ENCODE data around the gene CMKLR1.

CMKLR1 gene

GRCh38 chr12:108327621-108328344, 11.3 kb downstream of the CMKLR1 start:
- no peak overlapping the region for H3K4me3 ChIP-seq (replicated peaks; ENCODE audit: low read depth, low read length)
- DNase-seq (ENCODE audit: low read depth) = no peak
- no peak for TF ChIP-seq CTCF (IDR thresholded peaks at IDR 0.05; ENCODE audit: low read length, missing control alignments)

- no peak for DNase-seq (ENCODE audit: low read depth)
Measured at GRCh38 chr12:108326254-108326750, 12.8 kb downstream of the CMKLR1 start.

GRCh38 chr12:108325549-108325948, 13.6 kb downstream of the CMKLR1 start:
- DNase-seq (ENCODE audit: low read depth) = no peak
- no peak for TF ChIP-seq CTCF (IDR thresholded peaks at IDR 0.05; ENCODE audit: low read length, missing control alignments)
- no peak overlapping the region for H3K4me3 ChIP-seq (replicated peaks; ENCODE audit: low read depth, low read length)

More at GRCh38 chr12:108326254-108326750, 12.8 kb downstream of the CMKLR1 start:
- no peak overlapping the region for H3K4me3 ChIP-seq (replicated peaks; ENCODE audit: low read depth, low read length)
- TF ChIP-seq CTCF (IDR thresholded peaks at IDR 0.05; ENCODE audit: low read length, missing control alignments) = no peak

GRCh38 chr12:108325018-108325358, 14.1 kb downstream of the CMKLR1 start:
- DNase-seq (ENCODE audit: low read depth) = no peak
- TF ChIP-seq CTCF (IDR thresholded peaks at IDR 0.05; ENCODE audit: low read length, missing control alignments) = no peak
- H3K4me3 ChIP-seq (replicated peaks; ENCODE audit: low read depth, low read length) = no peak overlapping the region

- no peak for TF ChIP-seq CTCF (IDR thresholded peaks at IDR 0.05; ENCODE audit: low read length, missing control alignments)
Measured at GRCh38 chr12:108324351-108325017, 14.6 kb downstream of the CMKLR1 start.

GRCh38 chr12:108323581-108323980, 15.5 kb downstream of the CMKLR1 start:
- H3K4me3 ChIP-seq (replicated peaks; ENCODE audit: low read depth, low read length) = no peak overlapping the region
- DNase-seq (ENCODE audit: low read depth) = no peak
- no peak for TF ChIP-seq CTCF (IDR thresholded peaks at IDR 0.05; ENCODE audit: low read length, missing control alignments)

More at GRCh38 chr12:108324351-108325017, 14.6 kb downstream of the CMKLR1 start:
- H3K4me3 ChIP-seq (replicated peaks; ENCODE audit: low read depth, low read length) = no peak overlapping the region
- DNase-seq (ENCODE audit: low read depth) = no peak
